Omental fat pad (tissue), 4 donors: Measurements from ENCODE around the gene HIPK1. TPM values are rescaled to one million over a fixed set of nuclear protein-coding genes. Genes with fewer than 3 reads are reported as not detected.
"Not testable (repeated sequence)": the region's sequence is repeated elsewhere in the genome, so short reads cannot be mapped to it uniquely, and the experiment has no call there.

Experiments
- ATAC-seq: fragments of 150-250 bp; one replicate; pipeline ENCODE4 v1.9.1; 2016; ENCODE audit warnings: mild to moderate bottlenecking, moderate library complexity; ENCODE audit not compliant: low FRiP score
- DNase-seq: peaks from one replicate; pipeline ENCODE4 v3.0.0-alpha.2; 2019; ENCODE audit warnings: low spot score
- total RNA-seq, 4 donors: library from RNA; depleted of rRNA; stranded (reverse); fragments of >200 nt; gene quantifications; one replicate each; pipeline ENCODE4 v1.1.0, GENCODE V29; 2016
- TF ChIP-seq, protein P1 (sequence below), 3 donors: fragments of 450-650 bp; IDR thresholded peaks; one replicate each; pipeline ENCODE4 v1.5.1; 2016 to 2017; ENCODE audit warnings: antibody characterized with exemption in 3 of 3, mild to moderate bottlenecking in 3 of 3, moderate library complexity in 2 of 3

Gene HIPK1
- total RNA-seq, 4 donors from 2014 or later = 49.6 to 64.6 (median 57.7) TPM

- TF ChIP-seq, protein P1, sequence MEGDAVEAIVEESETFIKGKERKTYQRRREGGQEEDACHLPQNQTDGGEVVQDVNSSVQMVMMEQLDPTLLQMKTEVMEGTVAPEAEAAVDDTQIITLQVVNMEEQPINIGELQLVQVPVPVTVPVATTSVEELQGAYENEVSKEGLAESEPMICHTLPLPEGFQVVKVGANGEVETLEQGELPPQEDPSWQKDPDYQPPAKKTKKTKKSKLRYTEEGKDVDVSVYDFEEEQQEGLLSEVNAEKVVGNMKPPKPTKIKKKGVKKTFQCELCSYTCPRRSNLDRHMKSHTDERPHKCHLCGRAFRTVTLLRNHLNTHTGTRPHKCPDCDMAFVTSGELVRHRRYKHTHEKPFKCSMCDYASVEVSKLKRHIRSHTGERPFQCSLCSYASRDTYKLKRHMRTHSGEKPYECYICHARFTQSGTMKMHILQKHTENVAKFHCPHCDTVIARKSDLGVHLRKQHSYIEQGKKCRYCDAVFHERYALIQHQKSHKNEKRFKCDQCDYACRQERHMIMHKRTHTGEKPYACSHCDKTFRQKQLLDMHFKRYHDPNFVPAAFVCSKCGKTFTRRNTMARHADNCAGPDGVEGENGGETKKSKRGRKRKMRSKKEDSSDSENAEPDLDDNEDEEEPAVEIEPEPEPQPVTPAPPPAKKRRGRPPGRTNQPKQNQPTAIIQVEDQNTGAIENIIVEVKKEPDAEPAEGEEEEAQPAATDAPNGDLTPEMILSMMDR (IDR thresholded peaks at IDR 0.05) = no peak
- no peak for DNase-seq
- no peak for ATAC-seq
These were observed 70.7 kb downstream of the HIPK1 start for GRCh38 chr1:113999799-114000198.

DNA sequence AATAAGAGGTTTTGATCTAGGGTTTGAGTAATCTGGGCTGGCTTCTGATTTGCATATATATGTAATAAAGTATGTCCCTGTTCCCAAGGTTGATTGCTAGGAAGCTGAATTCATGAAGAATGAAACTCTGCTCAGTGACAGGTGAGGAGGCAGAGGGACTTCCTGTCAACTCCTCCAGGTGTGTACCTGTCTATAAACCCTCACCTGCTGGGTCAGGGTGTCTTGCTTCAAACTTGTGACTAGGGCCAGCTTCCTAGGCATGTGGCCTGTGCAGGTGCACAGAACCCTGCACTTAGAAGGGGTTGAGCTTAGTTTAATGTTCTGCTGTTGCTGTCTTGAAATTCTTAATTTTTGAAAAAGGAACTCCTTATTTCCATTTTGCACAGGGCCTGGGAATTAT is 71.3 kb downstream of the HIPK1 start:
- DNase-seq (no peak), ATAC-seq (no peak)
- TF ChIP-seq, protein P1 (IDR thresholded peaks at IDR 0.05) = no peak

DNA sequence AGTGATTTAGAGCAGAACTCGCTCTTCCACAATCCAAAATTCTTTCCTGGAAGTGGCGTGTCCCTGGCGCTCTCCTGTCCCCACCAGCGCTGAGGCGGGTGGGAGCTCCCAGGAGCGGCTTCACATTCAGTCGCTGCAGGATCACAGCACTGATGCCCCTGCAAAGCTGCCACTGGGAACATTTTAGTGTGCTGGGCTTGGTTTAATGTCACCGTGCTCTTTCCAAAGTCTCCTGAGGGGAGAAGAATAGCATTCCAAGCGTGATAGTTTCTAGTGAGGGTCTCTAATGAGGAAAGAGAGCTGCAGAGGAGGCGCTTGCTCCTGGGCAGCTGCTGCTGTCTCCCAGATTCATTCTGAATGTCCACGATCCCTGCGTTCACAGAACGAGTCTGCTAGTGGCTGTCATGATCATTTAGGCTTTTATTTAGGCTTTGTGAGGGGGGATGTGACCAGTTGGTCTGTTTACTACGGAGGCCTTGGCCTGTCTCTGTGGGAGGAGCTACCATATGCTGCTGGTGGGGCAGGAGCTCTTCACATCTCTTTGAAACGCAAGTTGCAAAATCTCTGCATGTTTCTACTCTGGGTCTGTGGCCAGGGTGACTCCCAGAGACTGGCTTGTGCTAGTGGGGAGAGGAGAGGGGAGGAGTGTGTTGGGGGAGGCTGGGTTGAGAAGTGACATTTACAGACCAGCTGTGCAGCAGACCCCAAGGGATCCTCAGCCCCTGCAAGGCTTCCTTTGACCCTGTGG is 73.5 kb downstream of the HIPK1 start:
- DNase-seq (no peak), ATAC-seq (no peak)
- TF ChIP-seq, protein P1 (IDR thresholded peaks at IDR 0.05) = no peak

DNA sequence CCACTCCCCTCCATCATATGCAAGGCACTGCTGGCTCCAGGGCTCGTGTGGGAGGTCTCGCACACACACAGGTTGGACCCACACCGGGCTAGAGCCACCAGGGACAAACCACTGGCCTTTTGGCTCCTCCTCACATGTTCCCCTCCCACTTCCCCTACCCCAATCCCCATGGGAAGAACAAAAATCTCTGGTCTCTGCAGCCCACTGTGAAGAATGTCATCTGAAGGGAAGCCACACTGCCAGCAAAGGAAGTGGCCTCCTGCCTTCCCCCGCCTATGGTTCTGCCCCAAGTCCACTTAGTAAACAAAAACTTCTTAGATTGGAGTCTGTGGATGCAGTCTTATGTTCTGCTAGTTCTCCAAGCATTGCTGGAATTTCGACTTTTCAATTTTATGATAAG is 74.3 kb downstream of the HIPK1 start:
- no peak for DNase-seq
- TF ChIP-seq, protein P1 (IDR thresholded peaks at IDR 0.05) = no peak
- no peak for ATAC-seq

- not testable (repeated sequence) for ATAC-seq, DNase-seq
These were observed 77.7 kb downstream of the HIPK1 start for GRCh38 chr1:114006825-114007224.

GRCh38 chr1:114008480-114008941 is 79.4 kb downstream of the HIPK1 start:
- TF ChIP-seq, protein P1 (IDR thresholded peaks at IDR 0.05) = no peak
- DNase-seq (no peak), ATAC-seq (peak; percentile 40)

GRCh38 chr1:114008993-114009392 is 79.9 kb downstream of the HIPK1 start:
- DNase-seq = no peak
- TF ChIP-seq, protein P1 (IDR thresholded peaks at IDR 0.05) = no peak
- no peak for ATAC-seq
